Measurements from ENCODE around the gene CYP24A1.

DNA sequence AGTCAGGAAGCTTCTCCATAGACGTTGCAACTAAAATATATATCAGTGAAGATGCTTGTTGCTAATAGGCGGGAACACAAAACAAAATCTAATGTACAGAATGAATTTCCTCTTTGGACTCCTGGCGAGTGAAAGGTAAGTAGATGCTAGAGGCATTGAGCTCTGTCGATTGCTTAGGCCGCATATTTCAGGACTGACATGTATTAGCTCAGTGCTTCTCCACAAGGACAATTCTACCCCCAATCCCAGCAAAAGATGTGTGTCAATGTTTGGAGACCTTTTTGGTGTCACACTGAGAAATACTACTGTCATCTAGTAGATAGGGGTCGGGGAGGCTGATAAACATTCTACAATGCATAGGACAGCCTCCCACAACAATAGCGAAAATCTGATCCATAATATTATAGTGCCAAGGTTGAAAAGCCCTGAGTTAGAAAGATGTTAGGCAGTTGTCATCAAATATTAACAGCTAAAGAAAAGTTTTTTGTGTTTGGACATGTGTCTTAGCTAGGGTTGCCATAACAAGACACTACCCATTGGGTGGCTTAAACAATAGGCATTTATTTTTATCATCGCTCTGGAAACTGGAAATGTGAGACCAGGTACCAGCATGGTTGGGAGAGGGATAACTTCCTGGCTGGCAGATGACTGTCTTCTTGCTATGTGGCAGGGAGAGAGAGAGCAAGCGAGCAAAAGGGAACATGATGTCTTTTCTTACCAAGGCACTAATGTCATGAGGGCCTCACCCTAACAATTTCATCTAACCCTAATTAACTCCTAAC lies 55.4 kb downstream of the CYP24A1 start:
- no peak for TF ChIP-seq CTCF (optimal IDR thresholded peaks at IDR 0.05 in 1 of 3, IDR thresholded peaks at IDR 0.05 in 1 of 3, conservative IDR thresholded peaks at IDR 0.05 in 1 of 3; ENCODE audit: extremely low read depth in 1 of 3, insufficient read depth in 2 of 3, low read length in 3 of 3)
- no peak for TF ChIP-seq EZH2 (IDR thresholded peaks at IDR 0.05; ENCODE audit: low read length)
